ENCODE results near the gene HTT-AS. TPM values are rescaled to one million over a fixed set of nuclear protein-coding genes. Genes with fewer than 3 reads are reported as not detected.

HTT-AS gene
- polyA plus RNA-seq, 1 of the 3 experiments (the other 2 are of a cell fraction): not detected

DNA sequence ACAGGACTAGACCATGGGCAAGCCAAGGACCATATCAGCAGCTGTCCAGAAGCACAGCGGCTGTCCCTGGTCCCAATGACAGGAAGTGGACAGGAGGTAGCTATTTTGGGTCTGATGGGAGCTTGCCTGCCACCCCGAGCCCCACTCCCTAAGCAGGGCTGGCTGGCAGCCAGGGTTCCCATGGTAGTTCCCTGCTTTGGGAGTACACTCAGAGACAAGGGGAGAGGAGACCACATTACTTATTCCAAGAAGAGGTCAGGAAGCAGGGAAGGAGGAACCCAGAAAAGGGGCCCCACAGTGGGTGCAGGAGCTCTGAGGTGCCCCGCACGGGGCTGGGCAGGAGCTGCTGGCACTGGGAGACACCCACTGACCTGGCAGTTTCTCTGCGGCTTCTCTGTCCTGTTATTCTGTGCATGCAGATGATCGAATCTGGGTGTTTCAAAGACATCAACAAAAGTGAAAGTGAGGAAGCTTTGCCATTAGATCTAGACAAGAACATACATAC lies 36.3 kb downstream of the HTT-AS start:
- H2AFZ ChIP-seq (ENCODE audit: low read depth): no peak overlapping the region
- ChIA-PET POLR2A (no interaction called here), CTCF (interaction anchor here (0.6 to 7.7 kb wide), 16 partner anchors 9 to 228 kb away, joined by 3 to 73 read pairs (median 4); partner anchors contain the start of genes GRK4 and NOP14)
- H3K4me1 ChIP-seq (ENCODE audit: control insufficient read depth in 1 of 2, insufficient read depth in 2 of 2, low read depth in 1 of 2, low read length in 1 of 2): peaks cover 0 to 3% of the 10 kb centered on the region in 2 experiments; a peak in 1 of 4 replicates
- H3K27me3 ChIP-seq (ENCODE audit: insufficient read depth): no peaks in the 10 kb centered on the region
- H3K9me3 ChIP-seq: no peaks in the 10 kb centered on the region
- H3K4me2 ChIP-seq: 0 out of 2 replicates have a peak overlapping the region, but pooled peaks have one; percentile 28
- no peak overlapping the region for H3K4me3 ChIP-seq (ENCODE audit: low read depth in 2 of 2, low read length in 1 of 2)
- no peaks in the 10 kb centered on the region for H4K20me1 ChIP-seq (ENCODE audit: insufficient read depth)
- no peaks in the 10 kb centered on the region for H3F3A ChIP-seq (replicated peaks; ENCODE audit: insufficient read depth)
- no peaks in the 10 kb centered on the region for H3K79me2 ChIP-seq (ENCODE audit: insufficient read depth)
- H3K9ac ChIP-seq: no peak overlapping the region
- H3K27ac ChIP-seq (ENCODE audit: low read depth in 2 of 2, low read length in 1 of 2): no peak overlapping the region
- no peaks in the 10 kb centered on the region for H3K9me2 ChIP-seq
- no peaks in the 10 kb centered on the region for H3K36me3 ChIP-seq (replicated peaks in 1 of 2; ENCODE audit: control insufficient read depth in 1 of 2, insufficient read depth in 2 of 2, low read length in 1 of 2)
- 61% methylated on average over 6 of the region's 6 CpGs for WGBS (ENCODE audit: low lambda C conversion rate)
- TF ChIP-seq, protein P1, sequence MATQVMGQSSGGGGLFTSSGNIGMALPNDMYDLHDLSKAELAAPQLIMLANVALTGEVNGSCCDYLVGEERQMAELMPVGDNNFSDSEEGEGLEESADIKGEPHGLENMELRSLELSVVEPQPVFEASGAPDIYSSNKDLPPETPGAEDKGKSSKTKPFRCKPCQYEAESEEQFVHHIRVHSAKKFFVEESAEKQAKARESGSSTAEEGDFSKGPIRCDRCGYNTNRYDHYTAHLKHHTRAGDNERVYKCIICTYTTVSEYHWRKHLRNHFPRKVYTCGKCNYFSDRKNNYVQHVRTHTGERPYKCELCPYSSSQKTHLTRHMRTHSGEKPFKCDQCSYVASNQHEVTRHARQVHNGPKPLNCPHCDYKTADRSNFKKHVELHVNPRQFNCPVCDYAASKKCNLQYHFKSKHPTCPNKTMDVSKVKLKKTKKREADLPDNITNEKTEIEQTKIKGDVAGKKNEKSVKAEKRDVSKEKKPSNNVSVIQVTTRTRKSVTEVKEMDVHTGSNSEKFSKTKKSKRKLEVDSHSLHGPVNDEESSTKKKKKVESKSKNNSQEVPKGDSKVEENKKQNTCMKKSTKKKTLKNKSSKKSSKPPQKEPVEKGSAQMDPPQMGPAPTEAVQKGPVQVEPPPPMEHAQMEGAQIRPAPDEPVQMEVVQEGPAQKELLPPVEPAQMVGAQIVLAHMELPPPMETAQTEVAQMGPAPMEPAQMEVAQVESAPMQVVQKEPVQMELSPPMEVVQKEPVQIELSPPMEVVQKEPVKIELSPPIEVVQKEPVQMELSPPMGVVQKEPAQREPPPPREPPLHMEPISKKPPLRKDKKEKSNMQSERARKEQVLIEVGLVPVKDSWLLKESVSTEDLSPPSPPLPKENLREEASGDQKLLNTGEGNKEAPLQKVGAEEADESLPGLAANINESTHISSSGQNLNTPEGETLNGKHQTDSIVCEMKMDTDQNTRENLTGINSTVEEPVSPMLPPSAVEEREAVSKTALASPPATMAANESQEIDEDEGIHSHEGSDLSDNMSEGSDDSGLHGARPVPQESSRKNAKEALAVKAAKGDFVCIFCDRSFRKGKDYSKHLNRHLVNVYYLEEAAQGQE (IDR thresholded peaks at IDR 0.05; ENCODE audit: low read depth, low read length): no peak
- no peak for TF ChIP-seq RXRA (IDR thresholded peaks at IDR 0.05; ENCODE audit: borderline replicate concordance, low read depth)
- DNase-seq: no peak

DNA sequence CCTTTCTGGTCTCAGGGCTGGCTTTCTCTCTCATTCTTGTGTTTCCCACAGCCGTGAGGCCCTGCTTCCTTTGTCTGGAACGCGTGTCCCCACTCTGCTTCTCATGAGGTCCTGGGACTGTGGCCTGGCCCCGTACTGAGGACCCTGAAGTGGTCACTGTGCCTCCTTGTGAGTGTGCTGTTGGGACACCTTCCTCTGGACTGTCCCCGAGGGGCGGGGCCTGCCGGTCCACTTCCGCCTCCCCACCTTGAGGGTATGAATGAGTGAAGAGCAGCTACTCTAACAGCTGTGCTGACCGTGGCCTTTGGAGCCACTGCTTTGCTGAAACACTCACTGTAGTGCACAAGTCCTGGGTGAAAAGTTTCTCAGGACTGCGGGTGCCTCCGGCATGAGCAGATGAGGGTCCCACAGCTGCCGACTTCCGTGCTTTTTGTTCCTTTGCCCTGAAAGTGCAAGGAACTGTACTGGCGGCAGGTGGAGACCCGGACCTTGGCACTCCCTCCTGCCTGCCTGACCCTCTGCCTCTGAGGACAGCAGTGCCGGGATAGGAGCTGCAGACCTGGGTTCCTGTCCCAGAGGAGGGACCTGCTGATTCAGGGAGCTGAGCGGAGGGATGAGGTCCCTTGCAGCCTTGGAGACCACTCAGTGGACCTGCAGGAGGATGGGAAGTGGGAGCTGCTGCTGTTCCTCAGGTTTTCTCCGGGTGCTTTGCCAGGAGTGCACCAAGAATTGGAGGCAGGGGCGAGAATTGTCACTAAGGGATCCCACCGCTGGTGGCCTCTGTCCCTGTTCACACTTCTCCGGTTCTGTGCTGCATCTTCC lies 38.0 kb downstream of the HTT-AS start:
- Histone ChIP-seq H3K9me2 (no peaks in the 10 kb centered on the region), H3K4me2 (no peak overlapping the region), H3F3A (replicated peaks; ENCODE audit: insufficient read depth) (no peaks in the 10 kb centered on the region), H3K9me3 (no peaks in the 10 kb centered on the region), H3K4me1 (ENCODE audit: control insufficient read depth in 1 of 2, insufficient read depth in 2 of 2, low read depth in 1 of 2, low read length in 1 of 2) (peaks cover 0 to 4% of the 10 kb centered on the region in 2 experiments; a peak in 1 of 4 replicates), H2AFZ (ENCODE audit: low read depth) (no peak overlapping the region), H3K27ac (ENCODE audit: low read depth in 2 of 2, low read length in 1 of 2) (no peak overlapping the region), H3K4me3 (ENCODE audit: low read depth in 2 of 2, low read length in 1 of 2) (no peak overlapping the region), H3K27me3 (ENCODE audit: insufficient read depth) (no peaks in the 10 kb centered on the region), H3K36me3 (replicated peaks in 1 of 2; ENCODE audit: control insufficient read depth in 1 of 2, insufficient read depth in 2 of 2, low read length in 1 of 2) (no peaks in the 10 kb centered on the region), H3K79me2 (ENCODE audit: insufficient read depth) (no peaks in the 10 kb centered on the region), H4K20me1 (ENCODE audit: insufficient read depth) (no peaks in the 10 kb centered on the region), H3K9ac (no peak overlapping the region)
- WGBS (ENCODE audit: low lambda C conversion rate): 85% methylated on average over 14 of the region's 21 CpGs
- POLR2A ChIA-PET: no interaction called here
- CTCF ChIA-PET: interaction anchor here (0.7 to 7.7 kb wide), 18 partner anchors 9 to 103 kb away, joined by 3 to 73 read pairs (median 4); partner anchors contain the start of genes GRK4 and NOP14
- TF ChIP-seq RCOR1 (IDR thresholded peaks at IDR 0.05; ENCODE audit: low read length) (no peak), FOXJ3 (CRISPR knock-in tag; IDR thresholded peaks at IDR 0.05) (no peak), GABPA (IDR thresholded peaks at IDR 0.05; ENCODE audit: low read depth) (no peak), PBX3 (IDR thresholded peaks at IDR 0.05) (no peak)
- DNase-seq: no peak
